ENCODE data around the gene PWWP2B.

The PWWP2B gene

DNA sequence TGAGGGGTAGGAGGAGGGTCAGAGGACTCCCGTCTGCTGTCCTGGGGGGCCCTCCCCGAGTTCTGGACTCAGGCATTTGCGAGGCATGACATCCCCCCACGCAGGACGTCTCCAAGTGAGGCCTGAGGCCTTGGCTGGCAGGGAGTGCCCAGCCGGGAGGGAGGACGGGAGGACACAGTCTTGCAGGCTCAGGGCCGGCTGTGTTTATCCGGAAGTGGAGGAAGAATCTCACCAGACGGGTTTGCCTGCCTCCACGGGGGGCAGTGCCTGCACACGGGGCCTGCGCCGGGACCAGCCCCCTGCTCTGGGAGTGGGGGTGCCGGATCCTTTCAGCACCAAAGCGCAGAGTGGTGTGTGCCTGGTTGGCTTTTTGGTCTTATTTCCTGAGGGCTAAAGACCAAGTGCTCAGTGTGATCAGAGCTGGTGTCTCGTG lies 10.9 kb downstream of the PWWP2B start:
- DNase-seq (ENCODE audit: low read depth): peak; percentile 24
- TF ChIP-seq, protein P1, sequence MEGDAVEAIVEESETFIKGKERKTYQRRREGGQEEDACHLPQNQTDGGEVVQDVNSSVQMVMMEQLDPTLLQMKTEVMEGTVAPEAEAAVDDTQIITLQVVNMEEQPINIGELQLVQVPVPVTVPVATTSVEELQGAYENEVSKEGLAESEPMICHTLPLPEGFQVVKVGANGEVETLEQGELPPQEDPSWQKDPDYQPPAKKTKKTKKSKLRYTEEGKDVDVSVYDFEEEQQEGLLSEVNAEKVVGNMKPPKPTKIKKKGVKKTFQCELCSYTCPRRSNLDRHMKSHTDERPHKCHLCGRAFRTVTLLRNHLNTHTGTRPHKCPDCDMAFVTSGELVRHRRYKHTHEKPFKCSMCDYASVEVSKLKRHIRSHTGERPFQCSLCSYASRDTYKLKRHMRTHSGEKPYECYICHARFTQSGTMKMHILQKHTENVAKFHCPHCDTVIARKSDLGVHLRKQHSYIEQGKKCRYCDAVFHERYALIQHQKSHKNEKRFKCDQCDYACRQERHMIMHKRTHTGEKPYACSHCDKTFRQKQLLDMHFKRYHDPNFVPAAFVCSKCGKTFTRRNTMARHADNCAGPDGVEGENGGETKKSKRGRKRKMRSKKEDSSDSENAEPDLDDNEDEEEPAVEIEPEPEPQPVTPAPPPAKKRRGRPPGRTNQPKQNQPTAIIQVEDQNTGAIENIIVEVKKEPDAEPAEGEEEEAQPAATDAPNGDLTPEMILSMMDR (IDR thresholded peaks at IDR 0.05; ENCODE audit: low read length, missing control alignments): no peak
- no peak overlapping the region for H3K4me3 ChIP-seq (replicated peaks; ENCODE audit: low read depth, low read length)

- H3K4me3 ChIP-seq (replicated peaks; ENCODE audit: low read depth, low read length): no peak overlapping the region
- TF ChIP-seq, protein P1 (IDR thresholded peaks at IDR 0.05; ENCODE audit: low read length, missing control alignments): no peak
- no peak for DNase-seq (ENCODE audit: low read depth)
These were observed 11.4 kb downstream of the PWWP2B start for GRCh38 chr10:132408367-132408781.

DNA sequence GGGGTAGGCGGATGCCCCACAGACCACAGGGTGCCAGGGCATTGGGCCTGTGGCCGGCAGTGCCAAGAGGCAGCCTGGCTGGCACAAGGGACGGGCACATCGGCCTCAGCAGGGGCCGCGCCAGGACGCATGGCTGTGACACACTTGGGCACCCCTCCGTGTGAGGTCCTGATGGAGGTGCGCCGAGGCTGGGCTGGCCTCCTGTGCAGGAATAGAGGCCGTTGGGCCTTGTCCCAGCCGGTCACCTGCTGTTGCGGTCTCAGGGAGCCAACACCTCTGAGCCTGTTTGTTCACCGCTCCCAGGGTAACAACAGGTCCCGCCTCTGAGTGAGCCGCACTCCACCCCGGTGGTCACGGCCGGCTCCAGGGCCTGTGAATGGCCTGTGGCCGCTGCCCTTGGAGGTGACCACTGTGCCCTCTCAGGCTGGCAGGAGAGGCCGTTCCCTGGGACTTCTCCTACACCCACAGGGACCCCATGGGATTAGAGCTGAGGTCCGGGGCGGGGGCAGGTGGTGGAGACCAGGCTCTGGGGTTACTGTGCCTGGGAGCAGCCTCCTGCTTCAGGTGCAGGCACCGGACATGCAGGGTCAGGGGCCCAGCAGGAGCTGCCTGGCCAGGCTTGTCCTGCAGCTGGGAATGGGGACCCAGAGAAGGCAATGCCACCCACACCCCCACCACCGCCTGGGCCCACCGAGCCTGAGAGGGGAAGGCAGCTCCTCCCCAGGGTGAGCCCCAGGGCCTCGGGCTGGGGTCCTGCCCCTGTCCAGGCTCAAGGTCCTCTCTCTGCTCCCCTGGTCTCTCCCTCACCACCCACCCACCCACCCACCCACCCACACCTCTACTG lies 12.0 kb downstream of the PWWP2B start:
- H3K4me3 ChIP-seq (replicated peaks; ENCODE audit: low read depth, low read length): no peak overlapping the region
- DNase-seq (ENCODE audit: low read depth): no peak
- TF ChIP-seq, protein P1 (IDR thresholded peaks at IDR 0.05; ENCODE audit: low read length, missing control alignments): no peak

GRCh38 chr10:132409667-132410028 lies 12.6 kb downstream of the PWWP2B start:
- TF ChIP-seq, protein P1 (IDR thresholded peaks at IDR 0.05; ENCODE audit: low read length, missing control alignments): no peak
- DNase-seq (ENCODE audit: low read depth): no peak
- no peak overlapping the region for H3K4me3 ChIP-seq (replicated peaks; ENCODE audit: low read depth, low read length)

- TF ChIP-seq, protein P1 (IDR thresholded peaks at IDR 0.05; ENCODE audit: low read length, missing control alignments): no peak
- H3K4me3 ChIP-seq (replicated peaks; ENCODE audit: low read depth, low read length): no peak overlapping the region
- no peak for DNase-seq (ENCODE audit: low read depth)
These were observed 13.2 kb downstream of the PWWP2B start for GRCh38 chr10:132410056-132410778.

- DNase-seq (ENCODE audit: low read depth): no peak
- TF ChIP-seq, protein P1 (IDR thresholded peaks at IDR 0.05; ENCODE audit: low read length, missing control alignments): no peak
These were observed 14.0 kb downstream of the PWWP2B start for GRCh38 chr10:132410779-132411532.

More at GRCh38 chr10:132410779-132411532, 14.0 kb downstream of the PWWP2B start:
- no peak overlapping the region for H3K4me3 ChIP-seq (replicated peaks; ENCODE audit: low read depth, low read length)

Data from fibroblast of pulmonary artery (primary cell).